ENCODE results near the gene ADGRA3.

Gene ADGRA3

DNA sequence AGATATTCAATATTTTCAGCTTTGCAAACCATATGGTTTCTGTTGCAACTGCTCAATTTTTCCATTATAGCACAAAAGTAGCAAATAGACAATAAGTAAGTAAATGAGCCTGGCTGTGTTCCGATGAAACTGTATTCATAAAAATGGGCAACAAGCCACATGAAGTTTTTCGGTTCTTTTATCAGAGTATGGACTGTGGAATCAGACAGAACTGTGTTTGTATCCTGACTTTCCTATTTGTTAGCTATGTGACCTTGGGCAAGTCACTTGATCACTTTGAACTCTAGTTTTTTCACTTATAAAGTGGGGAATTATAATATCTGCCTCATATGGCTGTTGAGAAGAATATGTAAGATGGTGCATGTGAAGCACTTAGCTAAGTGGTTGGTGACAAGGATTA is 23.4 kb upstream of the ADGRA3 start:
- no peak for DNase-seq (ENCODE audit: low read depth)
- no peak overlapping the region for H3K4me3 ChIP-seq (ENCODE audit: low read depth, low read length)
- TF ChIP-seq, protein P1, sequence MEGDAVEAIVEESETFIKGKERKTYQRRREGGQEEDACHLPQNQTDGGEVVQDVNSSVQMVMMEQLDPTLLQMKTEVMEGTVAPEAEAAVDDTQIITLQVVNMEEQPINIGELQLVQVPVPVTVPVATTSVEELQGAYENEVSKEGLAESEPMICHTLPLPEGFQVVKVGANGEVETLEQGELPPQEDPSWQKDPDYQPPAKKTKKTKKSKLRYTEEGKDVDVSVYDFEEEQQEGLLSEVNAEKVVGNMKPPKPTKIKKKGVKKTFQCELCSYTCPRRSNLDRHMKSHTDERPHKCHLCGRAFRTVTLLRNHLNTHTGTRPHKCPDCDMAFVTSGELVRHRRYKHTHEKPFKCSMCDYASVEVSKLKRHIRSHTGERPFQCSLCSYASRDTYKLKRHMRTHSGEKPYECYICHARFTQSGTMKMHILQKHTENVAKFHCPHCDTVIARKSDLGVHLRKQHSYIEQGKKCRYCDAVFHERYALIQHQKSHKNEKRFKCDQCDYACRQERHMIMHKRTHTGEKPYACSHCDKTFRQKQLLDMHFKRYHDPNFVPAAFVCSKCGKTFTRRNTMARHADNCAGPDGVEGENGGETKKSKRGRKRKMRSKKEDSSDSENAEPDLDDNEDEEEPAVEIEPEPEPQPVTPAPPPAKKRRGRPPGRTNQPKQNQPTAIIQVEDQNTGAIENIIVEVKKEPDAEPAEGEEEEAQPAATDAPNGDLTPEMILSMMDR (IDR thresholded peaks at IDR 0.05; ENCODE audit: insufficient read depth, low read depth, low read length, missing control alignments), result no peak

DNA sequence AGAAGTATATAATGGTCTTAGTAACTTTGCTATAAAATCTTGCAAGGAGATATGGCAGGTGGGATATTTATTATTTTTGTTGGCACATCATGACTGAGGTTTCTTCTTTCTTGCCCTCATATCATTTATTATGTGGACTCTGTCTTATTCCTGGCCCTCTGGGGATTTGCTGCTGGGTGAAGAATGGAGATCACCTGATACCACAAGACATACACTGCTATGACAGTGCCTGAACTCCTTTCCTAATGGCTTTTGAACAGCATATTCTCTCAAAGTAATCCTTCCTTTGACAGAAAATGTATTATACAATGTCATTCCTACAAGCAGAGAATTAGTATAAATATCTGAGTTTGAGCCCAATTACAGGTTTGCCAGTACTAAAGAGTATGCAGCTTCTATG is 22.0 kb upstream of the ADGRA3 start:
- TF ChIP-seq, protein P1 (IDR thresholded peaks at IDR 0.05; ENCODE audit: insufficient read depth, low read depth, low read length, missing control alignments), result no peak
- no peak overlapping the region for H3K4me3 ChIP-seq (ENCODE audit: low read depth, low read length)
- no peak for DNase-seq (ENCODE audit: low read depth)

DNA sequence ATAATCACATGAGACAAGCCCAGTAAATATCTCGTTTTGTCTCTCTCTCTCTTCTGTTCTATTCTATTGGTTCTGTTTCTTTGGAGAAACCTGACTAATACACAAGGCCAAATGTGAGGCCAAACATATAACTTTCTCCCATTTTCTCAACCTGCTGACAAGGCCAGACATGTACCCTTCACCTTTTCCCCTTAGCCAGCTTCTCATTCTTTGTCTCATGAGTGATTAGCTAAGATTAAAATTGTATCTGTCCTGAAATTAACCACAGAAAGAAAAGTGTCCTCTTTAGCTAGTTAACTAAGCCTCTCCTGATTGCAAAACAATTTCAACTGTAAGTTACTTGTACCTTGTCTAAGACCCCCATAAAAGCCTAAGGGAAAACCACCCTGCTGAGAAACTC is 18.5 kb upstream of the ADGRA3 start:
- TF ChIP-seq, protein P1 (IDR thresholded peaks at IDR 0.05; ENCODE audit: insufficient read depth, low read depth, low read length, missing control alignments), result no peak
- DNase-seq (ENCODE audit: low read depth), result no peak
- H3K4me3 ChIP-seq (ENCODE audit: low read depth, low read length), result no peak overlapping the region

DNA sequence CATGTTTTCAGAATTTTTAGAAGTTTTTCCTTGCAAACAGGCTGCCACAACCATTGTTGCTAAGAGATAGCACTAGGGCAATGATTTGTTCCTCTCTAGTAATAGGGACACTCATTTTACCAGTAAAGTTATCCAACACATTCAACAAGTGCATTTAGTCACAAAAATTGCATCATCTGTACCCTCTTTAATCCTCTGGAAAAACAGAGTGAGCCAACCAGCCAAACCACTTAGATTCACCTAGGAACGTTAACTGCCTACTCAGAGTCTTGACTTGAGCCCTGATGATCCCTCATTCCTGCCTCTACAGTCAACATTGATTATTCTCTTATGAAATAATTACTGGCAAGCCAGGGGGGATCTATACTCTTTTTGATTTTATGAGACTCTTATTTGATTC is 17.0 kb upstream of the ADGRA3 start:
- no peak overlapping the region for H3K4me3 ChIP-seq (ENCODE audit: low read depth, low read length)
- DNase-seq (ENCODE audit: low read depth), result no peak
- TF ChIP-seq, protein P1 (IDR thresholded peaks at IDR 0.05; ENCODE audit: insufficient read depth, low read depth, low read length, missing control alignments), result no peak

DNA sequence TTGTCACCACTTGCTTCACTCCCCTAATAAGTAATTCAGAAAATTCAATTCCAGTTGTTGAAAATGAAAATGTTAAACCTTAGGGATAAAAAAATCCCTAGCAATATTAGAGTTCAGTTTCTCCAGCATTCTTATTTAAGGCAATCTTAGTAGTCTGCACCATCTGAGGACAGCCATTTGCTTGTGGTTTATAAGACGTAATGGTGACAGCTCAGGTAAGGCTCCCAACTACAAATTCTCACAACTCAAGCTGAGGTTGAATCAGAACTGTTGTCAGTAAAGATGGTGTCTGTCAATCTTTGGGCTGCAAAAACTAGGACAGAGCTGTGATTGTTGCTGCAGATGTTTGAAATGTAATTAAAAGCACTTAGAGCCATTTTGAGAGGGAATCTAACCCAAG is 16.3 kb upstream of the ADGRA3 start:
- H3K4me3 ChIP-seq (ENCODE audit: low read depth, low read length), result no peak overlapping the region
- TF ChIP-seq, protein P1 (IDR thresholded peaks at IDR 0.05; ENCODE audit: insufficient read depth, low read depth, low read length, missing control alignments), result no peak
- DNase-seq (ENCODE audit: low read depth), result no peak

DNA sequence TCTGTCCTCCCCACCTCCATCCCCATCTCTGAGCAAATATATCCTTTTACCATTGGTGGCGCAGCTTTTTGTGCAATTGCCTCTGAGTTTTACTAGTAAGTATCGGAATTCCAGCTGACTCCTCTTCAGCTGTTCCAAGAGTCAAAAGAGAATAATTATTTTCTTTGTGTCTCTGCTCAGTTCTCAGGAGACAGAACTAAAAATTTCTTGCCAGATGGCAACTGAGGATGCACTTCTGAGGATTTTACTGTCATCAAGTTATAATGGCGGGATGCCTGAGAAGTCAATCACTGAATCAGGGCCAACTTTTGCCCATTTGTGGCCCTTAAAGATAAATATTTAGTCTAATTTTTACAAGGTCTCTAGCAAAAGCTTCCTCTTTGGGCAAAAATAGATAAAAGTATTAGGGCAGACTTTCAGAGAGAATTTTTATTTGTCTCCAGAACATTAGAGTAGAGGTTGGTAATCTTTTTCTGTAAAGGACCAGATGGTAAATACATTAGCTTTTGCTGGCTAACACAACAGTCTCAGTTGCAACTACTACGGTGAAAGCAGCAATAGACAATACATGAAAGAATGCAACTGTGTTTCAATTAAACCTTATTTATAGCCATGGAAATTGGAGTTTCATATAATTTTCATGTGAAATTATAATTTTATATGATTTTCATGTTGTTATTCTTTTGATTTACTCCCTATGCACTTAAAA is 15.6 kb upstream of the ADGRA3 start:
- TF ChIP-seq, protein P1 (IDR thresholded peaks at IDR 0.05; ENCODE audit: insufficient read depth, low read depth, low read length, missing control alignments), result no peak
- no peak overlapping the region for H3K4me3 ChIP-seq (ENCODE audit: low read depth, low read length)
- no peak for DNase-seq (ENCODE audit: low read depth)

DNA sequence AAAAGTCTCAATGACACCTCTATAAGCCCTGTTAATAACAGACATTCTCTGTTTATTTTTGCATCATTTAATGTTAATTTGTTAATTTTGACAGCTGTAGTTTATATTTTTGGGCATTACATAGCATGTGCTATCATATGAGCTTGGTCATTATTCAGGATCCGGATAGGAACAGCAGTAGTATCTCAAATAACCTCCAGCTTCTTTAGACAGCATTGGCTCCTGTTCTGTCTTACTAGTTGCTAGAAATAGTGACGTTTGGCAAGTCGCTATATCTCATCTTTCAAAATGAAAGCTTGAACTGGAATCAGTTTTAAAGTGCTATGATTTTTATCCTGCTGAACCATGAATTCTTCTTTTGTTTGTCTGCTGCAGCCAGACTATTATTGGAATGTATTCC is 9.0 kb upstream of the ADGRA3 start:
- TF ChIP-seq, protein P1 (IDR thresholded peaks at IDR 0.05; ENCODE audit: insufficient read depth, low read depth, low read length, missing control alignments), result no peak
- DNase-seq (ENCODE audit: low read depth), result no peak
- no peak overlapping the region for H3K4me3 ChIP-seq (ENCODE audit: low read depth, low read length)
